K562 (cell line): ENCODE data around the gene PBX1.
"Not testable (repeated sequence)": the region's sequence is repeated elsewhere in the genome, so short reads cannot be mapped to it uniquely, and the experiment has no call there.

Source experiments
- CTCF ChIP-seq, 3 experiments: IDR thresholded peaks in 2 of 3; conservative IDR thresholded peaks in 1 of 3; 2 replicates each; pipeline ENCODE4 v1.5.1; 2011 to 2012; ENCODE audit warnings: low read length in 3 of 3, mild to moderate bottlenecking in 3 of 3, control low read depth in 2 of 3, improper control_type of control experiment in 1 of 3, inconsistent platforms in 1 of 3, low read depth in 1 of 3, mixed read lengths in 1 of 3, moderate library complexity in 1 of 3; ENCODE audit not compliant: insufficient read depth in 2 of 3
- PML ChIP-seq: IDR thresholded peaks from 2 replicates; pipeline ENCODE4 v1.6.1; 2012; ENCODE audit warnings: low read length, inconsistent platforms
- RFX7 ChIP-seq: fragments of 250-450 bp; sonication (Bioruptor Pico); IDR thresholded peaks from 2 replicates; pipeline ENCODE4 v1.5.1; 2021; ENCODE audit warnings: mild to moderate bottlenecking
- SREBF2 ChIP-seq: sonication (generic); formaldehyde crosslinking; IDR thresholded peaks from 2 replicates; pipeline ENCODE4 v1.4.0; 2020; ENCODE audit warnings: mild to moderate bottlenecking, missing genetic modification reagents
- ZNF175 ChIP-seq: fragments of 200-800 bp; sonication (Bioruptor generic); IDR thresholded peaks from 2 replicates; pipeline ENCODE4 v1.6.1; 2016; ENCODE audit warnings: low read depth, mild to moderate bottlenecking, missing genetic modification characterization, missing compliant biosample characterization
- ZNF431 ChIP-seq: sonication (generic); formaldehyde crosslinking; IDR thresholded peaks from 2 replicates; pipeline ENCODE4 v1.8.0; 2022; ENCODE audit warnings: mild to moderate bottlenecking, missing genetic modification reagents
- TF ChIP-seq, protein P1 (sequence below): sonication (generic); formaldehyde crosslinking; IDR thresholded peaks from 2 replicates; pipeline ENCODE4 v1.8.0; 2023; ENCODE audit warnings: mild to moderate bottlenecking, missing genetic modification reagents

DNA sequence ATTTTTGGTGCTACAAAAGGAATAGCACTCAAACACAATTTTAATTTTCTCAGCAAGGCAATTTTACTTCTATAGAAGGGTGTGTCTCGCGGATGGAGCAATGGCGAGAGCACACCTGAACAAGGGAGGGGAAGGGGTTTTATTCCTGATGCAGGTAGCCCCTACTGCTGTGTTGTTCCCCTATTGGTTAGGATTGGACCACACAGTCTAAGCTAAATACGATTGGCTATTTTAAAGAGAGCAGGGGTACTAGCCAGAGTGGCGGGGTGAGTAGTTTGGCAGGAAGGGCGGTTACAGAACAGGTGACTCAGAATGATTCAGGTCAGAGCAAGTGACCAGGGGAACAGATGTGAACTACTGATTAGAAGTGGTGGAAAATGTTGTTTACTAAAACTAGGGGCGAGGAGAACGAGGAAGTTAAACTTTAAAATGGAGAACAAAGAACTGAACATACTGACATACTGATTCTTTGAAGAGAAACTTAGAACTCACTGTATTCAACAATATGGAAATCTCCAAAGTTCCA lies 6.5 kb upstream of the PBX1 start:
- not testable (repeated sequence) for TF ChIP-seq RFX7 (CRISPR knock-in tag); ZNF431 (CRISPR knock-in tag); CTCF (IDR thresholded peaks at IDR 0.05 in 2 of 3, conservative IDR thresholded peaks at IDR 0.05 in 1 of 3; ENCODE audit: insufficient read depth in 2 of 3, low read depth in 1 of 3, low read length in 3 of 3); SREBF2 (CRISPR knock-in tag); ZNF175; PML
- TF ChIP-seq, protein P1, sequence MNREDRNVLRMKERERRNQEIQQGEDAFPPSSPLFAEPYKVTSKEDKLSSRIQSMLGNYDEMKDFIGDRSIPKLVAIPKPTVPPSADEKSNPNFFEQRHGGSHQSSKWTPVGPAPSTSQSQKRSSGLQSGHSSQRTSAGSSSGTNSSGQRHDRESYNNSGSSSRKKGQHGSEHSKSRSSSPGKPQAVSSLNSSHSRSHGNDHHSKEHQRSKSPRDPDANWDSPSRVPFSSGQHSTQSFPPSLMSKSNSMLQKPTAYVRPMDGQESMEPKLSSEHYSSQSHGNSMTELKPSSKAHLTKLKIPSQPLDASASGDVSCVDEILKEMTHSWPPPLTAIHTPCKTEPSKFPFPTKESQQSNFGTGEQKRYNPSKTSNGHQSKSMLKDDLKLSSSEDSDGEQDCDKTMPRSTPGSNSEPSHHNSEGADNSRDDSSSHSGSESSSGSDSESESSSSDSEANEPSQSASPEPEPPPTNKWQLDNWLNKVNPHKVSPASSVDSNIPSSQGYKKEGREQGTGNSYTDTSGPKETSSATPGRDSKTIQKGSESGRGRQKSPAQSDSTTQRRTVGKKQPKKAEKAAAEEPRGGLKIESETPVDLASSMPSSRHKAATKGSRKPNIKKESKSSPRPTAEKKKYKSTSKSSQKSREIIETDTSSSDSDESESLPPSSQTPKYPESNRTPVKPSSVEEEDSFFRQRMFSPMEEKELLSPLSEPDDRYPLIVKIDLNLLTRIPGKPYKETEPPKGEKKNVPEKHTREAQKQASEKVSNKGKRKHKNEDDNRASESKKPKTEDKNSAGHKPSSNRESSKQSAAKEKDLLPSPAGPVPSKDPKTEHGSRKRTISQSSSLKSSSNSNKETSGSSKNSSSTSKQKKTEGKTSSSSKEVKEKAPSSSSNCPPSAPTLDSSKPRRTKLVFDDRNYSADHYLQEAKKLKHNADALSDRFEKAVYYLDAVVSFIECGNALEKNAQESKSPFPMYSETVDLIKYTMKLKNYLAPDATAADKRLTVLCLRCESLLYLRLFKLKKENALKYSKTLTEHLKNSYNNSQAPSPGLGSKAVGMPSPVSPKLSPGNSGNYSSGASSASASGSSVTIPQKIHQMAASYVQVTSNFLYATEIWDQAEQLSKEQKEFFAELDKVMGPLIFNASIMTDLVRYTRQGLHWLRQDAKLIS, result not testable (repeated sequence)
